COLO829 (cell line): ENCODE results near the gene CLCN3.
"Not testable (repeated sequence)": the region's sequence is repeated elsewhere in the genome, so short reads cannot be mapped to it uniquely, and the experiment has no call there.

ENCODE experiments used
- DNase-seq: peaks from one replicate; pipeline ENCODE4 v3.0.0; 2012; ENCODE audit warnings: low spot score

CLCN3 gene

GRCh38 chr4:169618286-169618685, 2.1 kb upstream of the CLCN3 start:
- no peak for DNase-seq

- DNase-seq = no peak
These were observed 1.4 kb upstream of the CLCN3 start for GRCh38 chr4:169618986-169619385.

- peak; percentile 55 for DNase-seq
These were observed 840 bp upstream of the CLCN3 start for GRCh38 chr4:169619518-169619957.

GRCh38 chr4:169620880-169621248, 486 bp downstream of the CLCN3 start:
- no peak for DNase-seq

GRCh38 chr4:169621731-169622492, 1.5 kb downstream of the CLCN3 start:
- no peak for DNase-seq

GRCh38 chr4:169622566-169622965, 2.2 kb downstream of the CLCN3 start:
- DNase-seq = no peak

- DNase-seq = not testable (repeated sequence)
These were observed 3.6 kb downstream of the CLCN3 start for GRCh38 chr4:169624012-169624411.

- DNase-seq = no peak
These were observed 5.5 kb downstream of the CLCN3 start for GRCh38 chr4:169625886-169626285.

- DNase-seq = no peak
These were observed 6.2 kb downstream of the CLCN3 start for GRCh38 chr4:169626331-169627282.

- DNase-seq = no peak
These were observed 6.9 kb downstream of the CLCN3 start for GRCh38 chr4:169627307-169627706.

- no peak for DNase-seq
These were observed 8.2 kb downstream of the CLCN3 start for GRCh38 chr4:169628579-169628978.

- DNase-seq = no peak
These were observed 9.7 kb downstream of the CLCN3 start for GRCh38 chr4:169630069-169630468.

- DNase-seq = no peak
These were observed 12.5 kb downstream of the CLCN3 start for GRCh38 chr4:169632896-169633295.

GRCh38 chr4:169634975-169635374, 14.6 kb downstream of the CLCN3 start:
- DNase-seq = no peak

GRCh38 chr4:169640261-169640870, 20.0 kb downstream of the CLCN3 start:
- DNase-seq = peak; percentile 77

GRCh38 chr4:169644802-169645201, 24.4 kb downstream of the CLCN3 start:
- no peak for DNase-seq

- no peak for DNase-seq
These were observed 25.2 kb downstream of the CLCN3 start for GRCh38 chr4:169645627-169646026.

GRCh38 chr4:169649545-169650226, 29.3 kb downstream of the CLCN3 start:
- DNase-seq = peak; percentile 52

GRCh38 chr4:169650227-169650936, 30.0 kb downstream of the CLCN3 start:
- no peak for DNase-seq

GRCh38 chr4:169652535-169652934, 32.2 kb downstream of the CLCN3 start:
- no peak for DNase-seq

- DNase-seq = no peak
These were observed 35.0 kb downstream of the CLCN3 start for GRCh38 chr4:169655401-169655800.
